ENCODE results near the gene CCR6. TPM values are rescaled to one million over a fixed set of nuclear protein-coding genes. Genes with fewer than 3 reads are reported as not detected.

CCR6 gene
- total RNA-seq, 4 donors from 2014 or later: not detected

DNA sequence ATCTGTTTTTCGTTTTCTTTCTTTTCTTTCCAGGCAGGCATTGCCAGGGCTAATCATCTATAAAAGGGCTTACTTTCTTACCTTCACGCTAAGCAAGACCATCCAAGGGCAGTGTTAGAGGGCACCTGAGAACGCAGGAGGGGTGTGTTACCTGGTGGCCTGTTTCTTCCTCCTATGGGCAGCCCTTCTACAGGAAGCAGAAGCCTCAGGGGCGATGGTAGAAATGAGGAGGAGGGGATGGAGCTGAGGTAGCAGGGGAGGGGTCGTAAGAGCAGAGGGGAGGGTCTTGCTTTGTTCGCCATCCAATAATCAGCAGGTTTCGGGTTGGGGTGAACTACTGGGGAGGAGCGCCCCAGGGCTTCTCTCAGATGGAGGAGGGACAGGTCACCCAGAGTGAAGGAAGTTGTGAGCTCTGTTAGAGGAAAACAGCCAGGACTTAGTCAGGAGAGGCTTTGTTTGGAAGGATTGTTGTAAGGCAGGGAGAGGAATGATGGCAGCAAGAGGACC is 1.5 kb upstream of the CCR6 start:
- ATAC-seq: no peak
- Histone ChIP-seq H3K4me3 (no peak overlapping the region), H3K27ac (peak overlapping the region in 1 of 4 donors; percentile 55), H3K9me3 (no peaks in the 10 kb centered on the region), H3K27me3 (no peaks in the 10 kb centered on the region), H3K36me3 (no peaks in the 10 kb centered on the region), H3K4me1 (peaks cover 0 to 18% (median 0%) of the 10 kb centered on the region in 3 donors)
- no peak for TF ChIP-seq EP300 (IDR thresholded peaks at IDR 0.05)
- no peak for TF ChIP-seq POLR2A (IDR thresholded peaks at IDR 0.05)
- TF ChIP-seq POLR2AphosphoS5 (IDR thresholded peaks at IDR 0.05): no peak
- TF ChIP-seq, protein P1, sequence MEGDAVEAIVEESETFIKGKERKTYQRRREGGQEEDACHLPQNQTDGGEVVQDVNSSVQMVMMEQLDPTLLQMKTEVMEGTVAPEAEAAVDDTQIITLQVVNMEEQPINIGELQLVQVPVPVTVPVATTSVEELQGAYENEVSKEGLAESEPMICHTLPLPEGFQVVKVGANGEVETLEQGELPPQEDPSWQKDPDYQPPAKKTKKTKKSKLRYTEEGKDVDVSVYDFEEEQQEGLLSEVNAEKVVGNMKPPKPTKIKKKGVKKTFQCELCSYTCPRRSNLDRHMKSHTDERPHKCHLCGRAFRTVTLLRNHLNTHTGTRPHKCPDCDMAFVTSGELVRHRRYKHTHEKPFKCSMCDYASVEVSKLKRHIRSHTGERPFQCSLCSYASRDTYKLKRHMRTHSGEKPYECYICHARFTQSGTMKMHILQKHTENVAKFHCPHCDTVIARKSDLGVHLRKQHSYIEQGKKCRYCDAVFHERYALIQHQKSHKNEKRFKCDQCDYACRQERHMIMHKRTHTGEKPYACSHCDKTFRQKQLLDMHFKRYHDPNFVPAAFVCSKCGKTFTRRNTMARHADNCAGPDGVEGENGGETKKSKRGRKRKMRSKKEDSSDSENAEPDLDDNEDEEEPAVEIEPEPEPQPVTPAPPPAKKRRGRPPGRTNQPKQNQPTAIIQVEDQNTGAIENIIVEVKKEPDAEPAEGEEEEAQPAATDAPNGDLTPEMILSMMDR (IDR thresholded peaks at IDR 0.05): no peak
- WGBS, 2 donors (ENCODE audit: low coverage in 1 of 2): 79 to 80% methylated on average over 1 to 7 of the region's 8 CpGs

- Histone ChIP-seq H3K27ac (no peak overlapping the region), H3K27me3 (no peaks in the 10 kb centered on the region), H3K9me3 (no peaks in the 10 kb centered on the region), H3K4me3 (no peak overlapping the region), H3K4me1 (peaks cover 0 to 12% (median 0%) of the 10 kb centered on the region in 3 donors), H3K36me3 (no peaks in the 10 kb centered on the region)
- no peak for ATAC-seq
- 80 to 94% methylated on average over 7 to 12 of the region's 23 CpGs for WGBS, 2 donors (ENCODE audit: low coverage in 1 of 2)
- no peak for TF ChIP-seq POLR2A (IDR thresholded peaks at IDR 0.05)
- no peak for TF ChIP-seq EP300 (IDR thresholded peaks at IDR 0.05)
- TF ChIP-seq, protein P1 (IDR thresholded peaks at IDR 0.05): no peak
- no peak for TF ChIP-seq POLR2AphosphoS5 (IDR thresholded peaks at IDR 0.05)
These were observed 662 bp upstream of the CCR6 start for GRCh38 chr6:167122041-167122826.

- Histone ChIP-seq H3K4me1 (peaks cover 0 to 12% (median 0%) of the 10 kb centered on the region in 3 donors), H3K36me3 (no peaks in the 10 kb centered on the region), H3K9me3 (no peaks in the 10 kb centered on the region), H3K27me3 (no peaks in the 10 kb centered on the region), H3K4me3 (no peak overlapping the region), H3K27ac (no peak overlapping the region)
- 82 to 95% methylated on average over 4 to 5 of the region's 5 CpGs for WGBS, 2 donors (ENCODE audit: low coverage in 1 of 2)
- no peak for ATAC-seq
- TF ChIP-seq POLR2A (IDR thresholded peaks at IDR 0.05) (no peak), EP300 (IDR thresholded peaks at IDR 0.05) (no peak), POLR2AphosphoS5 (IDR thresholded peaks at IDR 0.05) (no peak)
- TF ChIP-seq, protein P1 (IDR thresholded peaks at IDR 0.05): no peak
These were observed 1.9 kb downstream of the CCR6 start for GRCh38 chr6:167124753-167125152.

DNA sequence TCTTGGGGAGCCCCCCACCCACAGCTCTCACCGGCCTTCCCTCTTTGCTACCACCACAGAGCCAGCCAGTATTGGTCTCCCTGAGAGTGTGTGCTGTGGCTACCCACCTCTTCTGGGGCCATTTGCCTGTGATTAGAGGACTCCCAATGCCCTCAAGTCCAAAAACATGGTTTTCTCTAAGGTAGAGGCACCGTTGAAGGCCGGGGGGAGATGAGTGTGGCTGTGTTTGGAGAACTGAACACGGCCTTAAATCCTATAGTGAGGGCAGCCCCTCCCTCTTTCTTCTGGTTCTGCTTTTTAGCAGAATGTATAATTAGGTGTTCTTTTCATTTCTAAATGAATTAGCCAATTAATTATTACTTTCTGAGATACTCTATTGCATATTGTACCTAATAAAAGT is 2.5 kb downstream of the CCR6 start:
- H3K27me3 ChIP-seq: no peaks in the 10 kb centered on the region
- TF ChIP-seq EP300 (IDR thresholded peaks at IDR 0.05): no peak
- H3K36me3 ChIP-seq: no peaks in the 10 kb centered on the region
- H3K9me3 ChIP-seq: no peaks in the 10 kb centered on the region
- WGBS, 2 donors (ENCODE audit: low coverage in 1 of 2): 60 to 79% methylated on average over 3 to 4 of the region's 4 CpGs
- H3K27ac ChIP-seq: no peak overlapping the region
- ATAC-seq: no peak
- H3K4me1 ChIP-seq: peaks cover 0 to 8% (median 0%) of the 10 kb centered on the region in 3 donors
- no peak overlapping the region for H3K4me3 ChIP-seq

DNA sequence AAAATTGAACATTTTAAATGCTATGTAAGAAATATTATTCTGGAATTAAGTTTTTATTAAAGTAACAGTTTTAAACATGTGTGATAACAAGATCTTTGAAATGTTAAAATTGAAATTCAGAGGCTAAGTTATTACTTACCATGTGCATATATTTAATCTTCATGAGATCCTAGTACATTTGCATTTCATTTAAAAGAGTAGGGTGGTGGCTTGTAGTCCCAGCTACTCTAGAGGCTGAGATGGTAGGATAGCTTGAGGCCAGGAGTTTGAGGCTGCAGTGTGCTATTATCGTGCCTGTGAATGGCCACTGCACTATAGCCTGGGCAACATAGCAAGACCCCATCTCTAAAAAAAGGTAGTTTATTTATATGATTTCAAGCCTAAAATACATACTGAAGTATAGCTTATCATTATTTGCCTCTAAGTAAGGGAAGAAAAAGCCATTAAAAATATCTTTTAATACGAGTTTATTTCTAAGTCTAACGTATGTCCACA is 3.0 kb downstream of the CCR6 start:
- WGBS, 2 donors (ENCODE audit: low coverage in 1 of 2): 83 to 90% methylated on average over 3 of the region's 3 CpGs
- ATAC-seq: no peak
- H3K4me3 ChIP-seq: no peak overlapping the region
- peaks cover 0 to 3% (median 0%) of the 10 kb centered on the region in 3 donors for H3K4me1 ChIP-seq
- no peak overlapping the region for H3K27ac ChIP-seq
- no peaks in the 10 kb centered on the region for H3K36me3 ChIP-seq
- H3K27me3 ChIP-seq: no peaks in the 10 kb centered on the region
- H3K9me3 ChIP-seq: no peaks in the 10 kb centered on the region
- TF ChIP-seq, protein P1 (IDR thresholded peaks at IDR 0.05): no peak
- no peak for TF ChIP-seq EP300 (IDR thresholded peaks at IDR 0.05)
- TF ChIP-seq POLR2A (IDR thresholded peaks at IDR 0.05): no peak
- no peak for TF ChIP-seq POLR2AphosphoS5 (IDR thresholded peaks at IDR 0.05)
